Mononuclear cell (primary cell): Measurements from ENCODE around the gene EEF1AKMT4. TPM values are rescaled to one million over a fixed set of nuclear protein-coding genes. Genes with fewer than 3 reads are reported as not detected.
A peak's percentile ranks its signal among the peaks of the same experiment; 100 is the strongest.

Experiments used
- H3K27me3 ChIP-seq: 2 replicates; pipeline ENCODE4 v1.6.0; 2011; ENCODE audit warnings: low read length, control low read depth; ENCODE audit not compliant: insufficient read depth
- H3K4me1 ChIP-seq: 2 replicates; pipeline ENCODE4 v1.5.1; 2011; ENCODE audit warnings: mild to moderate bottlenecking, low read length, control low read depth; ENCODE audit not compliant: insufficient read depth
- H3K4me3 ChIP-seq: 2 replicates; pipeline ENCODE4 v1.5.1; 2011; ENCODE audit warnings: mild to moderate bottlenecking, low read length, moderate library complexity
- H3K9me3 ChIP-seq: 2 replicates; pipeline ENCODE4 v1.5.1; 2011; ENCODE audit warnings: low read depth, mild to moderate bottlenecking, control low read depth, low read length
- total RNA-seq: library from RNA; depleted of rRNA; stranded (reverse); fragments of >200 nt; gene quantifications from one replicate; pipeline ENCODE4 v1.2.3, GENCODE V29; 2012

EEF1AKMT4 gene
- total RNA-seq, 1 donor: 0.52 TPM

GRCh38 chr3:184241141-184241446 lies 8.4 kb upstream of the EEF1AKMT4 start:
- H3K4me1 ChIP-seq: no peaks in the 10 kb centered on the region
- H3K4me3 ChIP-seq: no peak overlapping the region
- H3K27me3 ChIP-seq: no peaks in the 10 kb centered on the region
- no peaks in the 10 kb centered on the region for H3K9me3 ChIP-seq

GRCh38 chr3:184241447-184242296 lies 7.8 kb upstream of the EEF1AKMT4 start:
- Histone ChIP-seq H3K4me3 (no peak overlapping the region), H3K4me1 (no peaks in the 10 kb centered on the region), H3K9me3 (no peaks in the 10 kb centered on the region), H3K27me3 (no peaks in the 10 kb centered on the region)

- H3K9me3 ChIP-seq: no peaks in the 10 kb centered on the region
- H3K27me3 ChIP-seq: no peaks in the 10 kb centered on the region
- no peaks in the 10 kb centered on the region for H3K4me1 ChIP-seq
- H3K4me3 ChIP-seq: no peak overlapping the region
Measured at GRCh38 chr3:184242297-184242685, 7.2 kb upstream of the EEF1AKMT4 start.

GRCh38 chr3:184248454-184249411 lies 739 bp upstream of the EEF1AKMT4 start, which contains the start of gene ALG3:
TSS of gene ALG3 (minus strand) at chr3:184248962. CDS start at chr3:184248940, 22 bp downstream.
- Histone ChIP-seq H3K9me3 (no peaks in the 10 kb centered on the region), H3K27me3 (no peaks in the 10 kb centered on the region), H3K4me3 (peak within 1 kb of the TSS; percentile 57), H3K4me1 (peaks cover 21% of the 10 kb centered on the region)

- Histone ChIP-seq H3K9me3 (no peaks in the 10 kb centered on the region), H3K27me3 (no peaks in the 10 kb centered on the region), H3K4me3 (peak overlapping the region; percentile 57), H3K4me1 (peaks cover 21% of the 10 kb centered on the region)
Measured at GRCh38 chr3:184250167-184250828, 826 bp downstream of the EEF1AKMT4 start.

GRCh38 chr3:184255291-184256039 lies 6.0 kb downstream of the EEF1AKMT4 start:
- peaks cover 5% of the 10 kb centered on the region for H3K4me1 ChIP-seq
- no peaks in the 10 kb centered on the region for H3K9me3 ChIP-seq
- no peak overlapping the region for H3K4me3 ChIP-seq
- peaks cover 13% of the 10 kb centered on the region for H3K27me3 ChIP-seq

GRCh38 chr3:184257083-184257915 lies 7.8 kb downstream of the EEF1AKMT4 start:
- H3K4me3 ChIP-seq: no peak overlapping the region
- H3K27me3 ChIP-seq: peaks cover 24% of the 10 kb centered on the region
- peaks cover 19% of the 10 kb centered on the region for H3K4me1 ChIP-seq
- H3K9me3 ChIP-seq: no peaks in the 10 kb centered on the region

GRCh38 chr3:184258926-184259325 lies 9.5 kb downstream of the EEF1AKMT4 start:
- Histone ChIP-seq H3K4me3 (no peak overlapping the region), H3K4me1 (peaks cover 27% of the 10 kb centered on the region), H3K9me3 (no peaks in the 10 kb centered on the region), H3K27me3 (peaks cover 33% of the 10 kb centered on the region)

GRCh38 chr3:184259396-184259877 lies 10.0 kb downstream of the EEF1AKMT4 start:
- Histone ChIP-seq H3K9me3 (no peaks in the 10 kb centered on the region), H3K4me1 (peaks cover 27% of the 10 kb centered on the region), H3K4me3 (no peak overlapping the region), H3K27me3 (peaks cover 36% of the 10 kb centered on the region)

GRCh38 chr3:184259878-184260723 lies 10.6 kb downstream of the EEF1AKMT4 start:
- Histone ChIP-seq H3K27me3 (peaks cover 42% of the 10 kb centered on the region), H3K4me1 (peaks cover 27% of the 10 kb centered on the region), H3K4me3 (no peak overlapping the region), H3K9me3 (no peaks in the 10 kb centered on the region)

- Histone ChIP-seq H3K4me1 (peaks cover 27% of the 10 kb centered on the region), H3K27me3 (peaks cover 42% of the 10 kb centered on the region)
Measured at GRCh38 chr3:184260724-184261269, 11.3 kb downstream of the EEF1AKMT4 start.

GRCh38 chr3:184261270-184261853 lies 11.9 kb downstream of the EEF1AKMT4 start, which contains the start of gene CAMK2N2:
TSS of gene CAMK2N2 (minus strand) at chr3:184261553. CDS start at chr3:184261285, 268 bp downstream.
- H3K4me3 ChIP-seq: no peak within 1 kb of the TSS
- peaks cover 27% of the 10 kb centered on the region for H3K4me1 ChIP-seq
- peaks cover 44% of the 10 kb centered on the region for H3K27me3 ChIP-seq
- no peaks in the 10 kb centered on the region for H3K9me3 ChIP-seq

More at GRCh38 chr3:184260724-184261269, 11.3 kb downstream of the EEF1AKMT4 start:
- Histone ChIP-seq H3K9me3 (no peaks in the 10 kb centered on the region), H3K4me3 (no peak overlapping the region)
